Measurements from ENCODE around the gene ZNF205. TPM values are rescaled to one million over a fixed set of nuclear protein-coding genes. Genes with fewer than 3 reads are reported as not detected.
A peak's percentile ranks its signal among the peaks of the same experiment; 100 is the strongest.

The ZNF205 gene
- total RNA-seq, 1 experiment from 2014 or later = 18.3 TPM

DNA sequence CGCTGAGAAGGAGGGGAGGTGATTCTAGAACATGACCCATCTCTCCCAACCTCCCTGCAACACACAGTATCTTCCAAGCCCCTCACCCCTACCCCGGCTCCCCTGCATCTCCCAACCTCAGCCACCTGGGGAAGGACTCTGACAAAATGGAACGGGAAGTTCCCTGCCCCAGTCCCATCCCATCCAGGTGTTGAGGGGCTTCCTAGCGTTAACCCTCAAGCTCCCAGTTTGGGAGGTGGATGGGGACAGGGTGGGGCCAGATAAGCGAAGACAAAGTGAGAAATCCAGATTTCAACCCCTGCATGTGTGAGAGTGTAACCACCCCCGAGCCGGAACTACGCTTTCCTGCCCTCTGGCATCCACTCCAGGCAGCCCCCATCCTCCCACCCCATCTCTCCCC, 15.1 kb upstream of the ZNF205 start:
- in situ Hi-C loops (cut with HindIII; ENCODE audit: low pct_unique_long_range_greater_than_20kb, low sequenced_read_pairs) = no loop called here
- ATAC-seq (no peak), DNase-seq (ENCODE audit: low read depth, low spot score) (no peak)
- no peak overlapping the region for H3K4me3 ChIP-seq (ENCODE audit: low read depth in 2 of 2, low read length in 2 of 2)
- H3K4me1 ChIP-seq (ENCODE audit: control insufficient read depth, insufficient read depth, low read length) = peaks cover 5% of the 10 kb centered on the region
- no TSS peak for BruUV-seq (replicated peaks)
- CTCF ChIA-PET = interaction anchor here (1.1 to 1.5 kb wide), 2 partner anchors 10 to 39 kb away, joined by 3 to 4 read pairs; no protein-coding TSS in a partner anchor
- H3K9me3 ChIP-seq (ENCODE audit: control insufficient read depth, insufficient read depth, low read depth, low read length) = no peaks in the 10 kb centered on the region
- intact Hi-C loops (cut with micrococcal nuclease; ENCODE audit: unreplicated experiment) = no loop called here
- H3K27me3 ChIP-seq (ENCODE audit: control insufficient read depth, insufficient read depth, low read length) = no peaks in the 10 kb centered on the region
- TF ChIP-seq, protein P1, sequence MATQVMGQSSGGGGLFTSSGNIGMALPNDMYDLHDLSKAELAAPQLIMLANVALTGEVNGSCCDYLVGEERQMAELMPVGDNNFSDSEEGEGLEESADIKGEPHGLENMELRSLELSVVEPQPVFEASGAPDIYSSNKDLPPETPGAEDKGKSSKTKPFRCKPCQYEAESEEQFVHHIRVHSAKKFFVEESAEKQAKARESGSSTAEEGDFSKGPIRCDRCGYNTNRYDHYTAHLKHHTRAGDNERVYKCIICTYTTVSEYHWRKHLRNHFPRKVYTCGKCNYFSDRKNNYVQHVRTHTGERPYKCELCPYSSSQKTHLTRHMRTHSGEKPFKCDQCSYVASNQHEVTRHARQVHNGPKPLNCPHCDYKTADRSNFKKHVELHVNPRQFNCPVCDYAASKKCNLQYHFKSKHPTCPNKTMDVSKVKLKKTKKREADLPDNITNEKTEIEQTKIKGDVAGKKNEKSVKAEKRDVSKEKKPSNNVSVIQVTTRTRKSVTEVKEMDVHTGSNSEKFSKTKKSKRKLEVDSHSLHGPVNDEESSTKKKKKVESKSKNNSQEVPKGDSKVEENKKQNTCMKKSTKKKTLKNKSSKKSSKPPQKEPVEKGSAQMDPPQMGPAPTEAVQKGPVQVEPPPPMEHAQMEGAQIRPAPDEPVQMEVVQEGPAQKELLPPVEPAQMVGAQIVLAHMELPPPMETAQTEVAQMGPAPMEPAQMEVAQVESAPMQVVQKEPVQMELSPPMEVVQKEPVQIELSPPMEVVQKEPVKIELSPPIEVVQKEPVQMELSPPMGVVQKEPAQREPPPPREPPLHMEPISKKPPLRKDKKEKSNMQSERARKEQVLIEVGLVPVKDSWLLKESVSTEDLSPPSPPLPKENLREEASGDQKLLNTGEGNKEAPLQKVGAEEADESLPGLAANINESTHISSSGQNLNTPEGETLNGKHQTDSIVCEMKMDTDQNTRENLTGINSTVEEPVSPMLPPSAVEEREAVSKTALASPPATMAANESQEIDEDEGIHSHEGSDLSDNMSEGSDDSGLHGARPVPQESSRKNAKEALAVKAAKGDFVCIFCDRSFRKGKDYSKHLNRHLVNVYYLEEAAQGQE (IDR thresholded peaks at IDR 0.05; ENCODE audit: insufficient read depth in 1 of 2, low read depth in 2 of 2, low read length in 1 of 2) = no peak
- no peak for TF ChIP-seq POLR2AphosphoS5 (IDR thresholded peaks at IDR 0.05; ENCODE audit: low read depth, low read length)
- TF ChIP-seq CTCF (IDR thresholded peaks at IDR 0.05) = no peak
- TF ChIP-seq SIN3A (IDR thresholded peaks at IDR 0.05; ENCODE audit: borderline replicate concordance, insufficient read depth, low read depth, low read length) = no peak
- no peak for TF ChIP-seq TCF7L2 (IDR thresholded peaks at IDR 0.05; ENCODE audit: low read depth, low read length)
- H3K27ac ChIP-seq (ENCODE audit: low read length) = no peak overlapping the region
- H3K36me3 ChIP-seq (ENCODE audit: control insufficient read depth, insufficient read depth, low read length) = no peaks in the 10 kb centered on the region
- POLR2A ChIA-PET = interaction anchor here (0.5 kb wide), 1 partner anchor 25 kb away, joined by 13 read pairs; no protein-coding TSS in a partner anchor

- ATAC-seq = no peak
- no TSS peak for BruUV-seq (replicated peaks)
- H3K27ac ChIP-seq (ENCODE audit: low read length) = peak within 1 kb of the TSS; percentile 48; the same call in 1 of the 2 replicates
- H3K4me3 ChIP-seq (ENCODE audit: low read depth in 2 of 2, low read length in 2 of 2) = peak within 1 kb of the TSS; percentile 7 to 49; a peak in 3 of 4 replicates
- POLR2A ChIA-PET = no interaction called here
- in situ Hi-C loops (cut with HindIII; ENCODE audit: low pct_unique_long_range_greater_than_20kb, low sequenced_read_pairs) (no loop called here), intact Hi-C loops (cut with micrococcal nuclease; ENCODE audit: unreplicated experiment) (no loop called here)
- H3K9me3 ChIP-seq (ENCODE audit: control insufficient read depth, insufficient read depth, low read depth, low read length) = no peaks in the 10 kb centered on the region
- peaks cover 5% of the 10 kb centered on the region for H3K4me1 ChIP-seq (ENCODE audit: control insufficient read depth, insufficient read depth, low read length)
- DNase-seq (ENCODE audit: low read depth, low spot score) = no peak
- CTCF ChIA-PET = interaction anchor here (0.6 to 1.5 kb wide), 5 partner anchors 12 to 1082 kb away, joined by 3 to 5 read pairs (median 4); no protein-coding TSS in a partner anchor
- no peaks in the 10 kb centered on the region for H3K27me3 ChIP-seq (ENCODE audit: control insufficient read depth, insufficient read depth, low read length)
- H3K36me3 ChIP-seq (ENCODE audit: control insufficient read depth, insufficient read depth, low read length) = no peaks in the 10 kb centered on the region
- TF ChIP-seq, protein P1 (IDR thresholded peaks at IDR 0.05; ENCODE audit: insufficient read depth in 1 of 2, low read depth in 2 of 2, low read length in 1 of 2) = no peak
- TF ChIP-seq CTCF (IDR thresholded peaks at IDR 0.05) (no peak), SIN3A (IDR thresholded peaks at IDR 0.05; ENCODE audit: borderline replicate concordance, insufficient read depth, low read depth, low read length) (no peak), POLR2AphosphoS5 (IDR thresholded peaks at IDR 0.05; ENCODE audit: low read depth, low read length) (no peak), TCF7L2 (IDR thresholded peaks at IDR 0.05; ENCODE audit: low read depth, low read length) (no peak)
Observed at GRCh38 chr16:3098459-3099394, 13.7 kb upstream of the ZNF205 start, which contains the start of gene ZSCAN10. TSS of gene ZSCAN10 (minus strand) at chr16:3099294. CDS start at chr16:3092937, 6,357 bp downstream.
